HG03196 (cell line): ENCODE results near the gene DCC.

Source experiments
- ATAC-seq: cut with Tn5 transposase; IDR thresholded peaks from one replicate; pipeline ENCODE4 v1.9.1; 2021; ENCODE audit not compliant: unreplicated experiment

Gene DCC

DNA sequence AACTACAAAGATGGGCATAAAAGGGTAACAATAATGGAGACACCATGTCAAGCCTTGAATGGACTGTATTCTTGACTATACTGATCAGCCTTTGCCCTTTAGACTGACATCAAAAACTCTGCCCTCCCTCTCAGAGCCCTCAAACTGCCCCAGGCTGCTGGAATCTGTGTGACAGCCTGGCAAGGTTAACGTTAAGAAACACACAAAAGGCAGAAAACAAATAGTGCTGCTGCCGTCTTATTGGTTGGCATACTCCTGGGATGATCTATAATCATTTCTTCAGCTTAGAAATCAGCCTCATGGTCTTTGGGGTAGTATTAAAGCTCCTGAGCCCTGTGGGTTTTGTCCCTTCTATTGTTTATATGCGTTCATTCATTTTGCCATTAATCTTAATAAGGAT, 338.0 kb downstream of the DCC start:
- ATAC-seq: no peak

DNA sequence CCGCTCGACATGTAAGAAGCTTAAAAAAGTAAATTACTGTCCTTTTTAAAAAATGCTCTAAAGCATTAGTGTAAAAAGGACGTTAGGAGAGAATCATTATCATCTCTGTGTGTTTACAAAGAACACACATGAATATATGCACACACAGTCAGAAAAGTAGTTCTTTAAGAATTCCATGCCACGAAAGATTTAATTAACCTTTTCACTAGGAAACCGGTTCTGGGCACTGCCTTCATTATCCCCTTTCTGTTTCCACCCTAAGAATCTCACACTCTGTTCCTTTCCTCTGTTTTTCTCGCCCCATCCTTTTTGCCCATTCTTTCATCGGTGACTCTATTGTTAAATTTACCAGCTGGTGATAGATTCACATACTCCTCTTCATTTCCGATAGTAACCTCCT, 338.6 kb downstream of the DCC start:
- no peak for ATAC-seq

DNA sequence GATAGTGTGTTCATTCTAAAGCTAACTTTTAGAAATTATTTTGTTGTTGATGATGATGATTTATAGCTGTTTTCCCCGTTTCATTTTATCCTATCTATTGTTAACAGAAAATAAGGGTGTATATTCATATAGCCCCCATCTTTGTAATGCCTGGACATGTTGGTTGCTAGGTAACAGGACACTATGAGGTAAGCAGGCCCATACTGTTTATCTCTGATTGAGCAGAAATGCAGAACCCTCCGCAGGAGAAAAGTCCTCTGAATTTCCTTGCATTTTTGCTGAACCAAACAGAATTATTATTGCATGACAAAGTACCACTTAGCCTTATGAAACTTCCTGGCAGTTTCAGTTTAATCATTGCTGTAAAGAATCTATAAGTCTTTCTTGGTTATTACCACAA, 339.4 kb downstream of the DCC start:
- no peak for ATAC-seq

DNA sequence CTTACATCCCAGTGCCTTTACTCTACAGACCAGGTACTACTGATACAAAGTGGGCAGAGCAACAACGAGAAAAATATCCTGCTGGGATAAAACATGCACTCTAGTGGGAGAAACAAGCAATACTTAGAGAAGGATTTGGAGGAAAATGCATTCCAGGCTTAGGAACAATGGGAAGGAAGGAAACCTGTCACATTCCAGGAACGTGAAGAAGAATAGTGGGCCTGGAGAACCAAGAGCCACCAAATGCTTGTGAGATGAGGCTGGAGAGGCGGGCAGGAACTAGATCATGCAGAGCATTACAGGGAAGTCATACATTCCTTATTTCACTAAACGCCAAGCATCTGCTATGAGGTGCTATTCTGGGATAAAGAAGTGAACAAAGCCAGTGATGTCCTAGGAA, 342.3 kb downstream of the DCC start:
- no peak for ATAC-seq

DNA sequence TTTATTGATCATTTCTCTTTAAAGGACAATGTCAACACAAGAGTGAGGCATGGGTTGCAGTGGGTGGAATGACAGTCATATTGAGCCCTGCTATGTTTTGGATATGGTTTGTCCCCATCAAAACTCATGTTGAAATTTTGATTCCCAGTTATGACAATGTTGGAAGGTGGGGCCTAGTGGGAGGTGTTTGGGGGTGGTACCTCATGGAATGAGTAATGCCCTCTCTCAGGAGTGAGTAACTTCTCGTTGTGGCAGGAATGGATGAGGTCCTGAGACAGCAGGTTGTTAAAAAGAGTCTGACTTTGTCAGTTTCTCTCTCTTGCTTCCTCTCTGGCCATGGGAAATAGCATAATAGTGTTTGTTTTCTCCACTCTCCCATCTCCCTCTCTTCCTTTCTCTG, 345.3 kb downstream of the DCC start:
- ATAC-seq: no peak

DNA sequence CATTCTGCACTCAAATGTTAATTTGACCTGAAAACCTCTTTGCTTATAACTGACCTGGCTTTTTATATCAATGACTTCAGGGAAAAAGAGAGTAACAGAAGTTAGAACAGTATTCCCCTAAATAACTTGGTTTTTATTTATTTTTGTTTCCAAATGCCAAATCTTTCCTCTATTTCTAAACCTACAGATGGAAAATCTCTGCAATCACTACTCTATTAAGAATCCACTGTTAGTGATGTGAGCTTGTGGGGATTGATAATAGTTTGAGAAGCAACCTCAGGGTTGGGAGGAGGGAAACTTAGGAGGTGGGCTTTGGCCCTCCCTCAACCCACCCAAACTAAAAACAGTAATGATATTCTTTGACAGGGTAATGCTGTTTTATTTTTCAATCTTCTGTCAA, 351.8 kb downstream of the DCC start:
- ATAC-seq: no peak

DNA sequence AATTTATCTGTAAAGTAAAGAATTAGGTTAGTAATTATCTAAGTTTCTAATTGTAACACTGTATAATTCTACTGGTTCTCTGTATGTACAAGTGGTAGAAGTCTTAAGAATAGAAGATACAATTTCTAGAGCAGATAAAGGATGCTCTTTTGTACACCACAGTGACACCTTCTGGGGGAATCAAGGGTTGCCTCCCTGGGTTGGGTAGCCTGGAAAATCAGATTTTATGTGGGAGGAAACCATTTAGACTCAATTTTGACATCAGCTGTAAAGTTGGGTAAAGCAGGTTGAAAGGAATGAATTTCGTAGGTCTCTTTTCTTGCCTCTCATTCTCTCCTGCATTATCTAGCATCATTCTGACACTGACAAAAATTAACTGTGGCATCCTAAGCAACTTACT, 354.8 kb downstream of the DCC start:
- ATAC-seq: no peak

DNA sequence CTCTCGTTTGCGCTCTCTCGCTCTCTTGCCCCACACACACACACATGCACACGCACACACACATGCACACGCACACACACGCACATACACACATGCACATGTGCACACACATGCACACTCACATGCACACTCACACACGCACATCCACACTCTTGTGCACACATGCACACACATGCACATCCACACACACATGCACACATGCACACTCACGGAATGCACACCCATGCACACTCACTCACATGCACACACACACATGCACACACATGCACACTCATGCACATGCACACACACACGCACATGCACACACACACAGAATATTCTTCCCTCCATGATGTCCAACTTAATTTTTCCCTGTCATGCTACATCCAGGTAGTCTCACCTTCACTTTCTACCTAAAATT, 360.1 kb downstream of the DCC start:
- ATAC-seq: no peak

DNA sequence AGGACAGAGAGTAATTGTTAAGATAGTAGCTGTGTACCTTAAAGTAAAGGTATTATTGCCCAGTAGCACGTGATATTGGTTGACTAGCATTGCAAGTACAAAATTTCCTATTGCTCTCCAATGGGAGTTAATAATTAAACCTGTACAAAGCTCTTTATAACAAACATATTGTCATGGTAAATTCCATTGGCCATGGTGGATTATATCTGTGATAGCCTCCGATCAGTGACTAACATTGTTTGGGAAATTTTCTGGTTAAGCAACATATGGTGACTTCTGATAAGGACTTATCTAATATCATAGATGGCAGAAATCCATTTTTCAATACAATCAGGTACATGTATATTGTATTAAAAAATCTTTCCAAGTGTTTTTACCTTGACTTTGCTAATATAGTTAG, 360.8 kb downstream of the DCC start:
- ATAC-seq: no peak

DNA sequence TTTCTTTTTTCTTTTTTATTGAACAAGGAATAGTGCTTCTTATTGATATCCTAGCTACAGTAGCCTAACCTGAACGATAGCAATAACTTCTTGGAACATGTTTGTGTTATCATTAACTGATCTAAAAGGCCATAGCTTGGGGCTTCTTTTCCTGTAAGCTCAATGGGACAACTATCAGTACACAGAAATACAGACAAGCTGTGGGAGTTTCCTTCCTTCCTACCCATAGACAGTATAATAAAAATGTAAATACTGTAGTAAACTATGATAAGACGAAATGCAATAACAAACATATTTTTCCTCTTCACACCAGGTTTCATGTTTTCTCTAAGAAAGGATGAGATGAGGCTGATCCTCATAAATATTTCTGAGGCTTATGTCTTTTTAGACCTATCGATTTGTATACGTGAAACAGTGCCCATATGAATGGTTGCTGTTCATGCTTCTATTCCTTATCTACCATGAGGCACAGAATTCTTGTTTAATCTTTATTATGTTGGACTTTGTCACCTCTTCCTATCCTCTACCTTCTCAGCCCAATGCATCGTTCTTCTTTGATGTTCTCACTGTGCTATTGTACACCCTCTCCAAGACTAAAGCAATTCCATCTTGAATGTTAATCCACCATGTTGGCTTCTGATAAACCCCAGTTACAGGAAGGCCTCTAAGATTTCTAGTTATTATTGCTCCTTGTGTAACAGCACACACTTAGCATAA, 361.4 kb downstream of the DCC start:
- no peak for ATAC-seq

DNA sequence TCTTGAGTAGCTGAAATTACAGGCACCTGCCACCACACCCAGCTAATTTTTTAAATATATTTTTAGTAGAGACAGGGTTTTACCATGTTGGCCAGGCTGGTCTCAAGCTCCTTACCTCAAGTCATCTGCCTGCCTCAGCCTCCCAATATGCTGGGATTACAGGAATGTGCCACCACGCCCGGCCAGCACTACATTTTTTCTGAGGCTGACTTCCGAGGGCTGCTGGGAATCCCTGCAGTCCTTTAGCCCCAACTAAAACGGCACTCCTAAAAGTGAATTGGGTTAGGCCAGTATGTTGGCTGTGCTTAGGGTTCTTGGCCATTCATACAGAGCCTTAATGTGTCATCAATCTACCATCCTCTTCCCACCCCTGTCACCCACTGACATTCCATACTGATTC, 375.4 kb downstream of the DCC start:
- ATAC-seq: no peak

DNA sequence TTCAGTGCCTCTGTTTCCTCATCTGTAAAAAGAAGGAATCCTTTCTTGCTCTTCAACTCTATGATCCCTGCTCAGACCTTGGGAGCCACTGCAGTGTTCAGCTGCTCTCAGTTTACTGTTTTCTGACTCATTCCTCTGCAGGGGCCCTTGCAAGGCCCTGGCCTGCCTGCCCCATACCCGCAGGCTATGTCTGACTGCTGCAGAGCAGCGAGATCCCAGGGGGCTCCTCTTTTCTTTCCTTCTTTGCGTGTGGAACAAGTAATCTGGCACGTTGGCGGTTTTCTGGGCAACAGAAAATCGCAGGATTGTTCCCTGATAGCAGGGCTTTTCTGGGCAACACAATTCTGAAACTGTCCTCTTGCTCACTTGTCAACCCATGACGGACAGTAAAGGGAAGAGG, 376.0 kb downstream of the DCC start:
- no peak for ATAC-seq

DNA sequence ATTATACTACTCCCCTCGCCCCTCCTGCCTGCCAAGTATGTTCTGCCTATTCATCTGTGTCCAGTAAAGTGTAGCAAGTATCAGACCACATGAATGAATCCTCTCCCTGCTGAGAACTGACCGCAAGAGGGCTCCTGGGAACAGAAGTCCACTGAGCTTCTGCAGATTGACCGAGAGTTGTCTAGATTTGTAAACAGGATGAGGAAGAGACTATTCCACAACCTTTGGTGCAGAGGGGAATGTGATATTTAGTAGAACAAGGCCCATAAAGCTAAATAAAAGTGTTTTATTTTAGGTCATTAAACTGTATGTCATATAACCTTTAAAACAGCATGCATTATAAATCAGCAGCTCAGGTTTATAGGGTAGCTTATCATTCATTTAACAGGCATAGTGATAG, 377.0 kb downstream of the DCC start:
- no peak for ATAC-seq

DNA sequence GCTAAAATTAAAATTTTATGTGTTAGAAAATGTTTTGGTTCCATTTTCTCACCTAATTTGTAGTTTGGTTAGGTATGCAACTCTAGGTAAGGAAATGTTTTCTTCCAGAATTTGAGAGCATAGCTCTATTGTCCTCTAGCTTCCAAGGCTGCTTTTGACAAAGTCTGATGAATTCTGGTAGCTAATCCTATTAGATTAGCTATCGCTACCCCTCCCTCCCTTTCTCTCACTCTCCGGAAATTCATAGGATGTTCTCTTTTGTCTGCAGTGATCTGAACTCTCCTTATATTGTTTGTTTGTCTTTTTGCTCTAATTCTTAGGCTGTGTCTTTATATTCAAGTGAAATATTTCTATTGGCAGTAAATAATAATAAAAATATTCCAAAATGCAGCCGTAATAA, 382.9 kb downstream of the DCC start:
- no peak for ATAC-seq

DNA sequence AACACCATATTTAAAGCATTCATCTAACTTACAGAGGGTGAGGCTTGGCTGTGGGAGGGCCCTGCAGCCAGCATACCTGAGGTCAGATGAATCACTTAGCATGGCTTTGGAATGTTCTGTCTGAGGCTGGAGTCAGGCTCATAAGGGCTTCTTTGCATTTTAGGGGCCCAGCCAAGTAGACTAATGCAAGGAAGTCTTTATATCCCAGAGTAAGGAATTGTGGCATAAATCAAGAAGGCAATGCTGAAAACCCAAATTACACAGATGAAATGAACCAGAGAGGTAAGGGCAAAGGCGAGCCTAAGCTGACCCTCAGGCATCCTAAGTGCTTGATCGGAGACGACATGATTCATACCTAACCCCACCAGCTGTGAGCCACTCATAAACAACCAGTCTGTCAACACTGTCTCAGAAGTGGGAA, 383.6 kb downstream of the DCC start:
- no peak for ATAC-seq

DNA sequence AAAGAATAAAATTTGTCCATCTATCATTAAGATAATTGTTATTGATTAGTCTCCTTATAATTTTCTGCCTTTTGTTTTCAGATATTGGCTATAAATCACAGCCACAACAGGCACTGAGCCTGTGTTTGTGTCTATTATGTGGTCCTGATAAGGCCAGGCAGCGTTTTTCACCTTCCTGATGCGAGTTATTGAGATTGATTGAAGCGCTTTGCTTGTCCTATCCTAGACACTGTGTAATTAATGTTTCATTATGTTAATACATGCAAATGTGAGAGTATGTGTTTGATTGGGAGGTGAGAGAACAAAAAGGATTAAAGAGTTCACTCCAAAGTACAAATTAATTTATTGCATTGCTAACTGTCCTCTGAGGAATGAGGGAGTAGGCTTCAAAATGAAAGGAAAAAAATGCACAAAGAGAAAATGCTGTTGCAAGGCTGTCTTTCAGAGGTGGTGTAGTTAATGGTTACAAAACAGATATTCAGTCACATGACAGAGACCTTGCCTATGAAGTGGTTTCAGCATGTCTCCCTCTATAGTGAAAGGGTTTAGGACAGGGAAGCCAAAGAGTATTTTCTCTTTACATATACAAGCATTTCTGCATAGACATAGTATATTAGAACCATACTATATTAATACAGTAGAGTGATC, 391.1 kb downstream of the DCC start:
- no peak for ATAC-seq

DNA sequence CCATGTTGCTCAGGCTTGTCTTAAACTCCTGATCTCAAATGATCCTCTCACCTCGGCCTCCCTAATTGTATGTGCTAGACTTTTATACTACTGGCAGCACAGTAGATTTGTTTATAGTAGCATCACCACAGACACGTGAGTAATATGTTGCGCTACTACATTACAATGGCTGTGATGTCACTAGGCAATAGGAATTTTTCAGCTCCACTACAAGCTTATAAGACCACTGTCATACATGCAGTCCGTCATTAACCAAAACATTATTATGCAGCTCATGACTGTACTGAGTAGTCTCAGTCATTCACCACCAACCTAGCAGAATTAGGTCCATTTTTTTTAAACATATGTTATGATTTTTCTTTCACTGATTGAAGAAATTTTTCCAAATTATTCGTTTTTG, 398.9 kb downstream of the DCC start:
- no peak for ATAC-seq

DNA sequence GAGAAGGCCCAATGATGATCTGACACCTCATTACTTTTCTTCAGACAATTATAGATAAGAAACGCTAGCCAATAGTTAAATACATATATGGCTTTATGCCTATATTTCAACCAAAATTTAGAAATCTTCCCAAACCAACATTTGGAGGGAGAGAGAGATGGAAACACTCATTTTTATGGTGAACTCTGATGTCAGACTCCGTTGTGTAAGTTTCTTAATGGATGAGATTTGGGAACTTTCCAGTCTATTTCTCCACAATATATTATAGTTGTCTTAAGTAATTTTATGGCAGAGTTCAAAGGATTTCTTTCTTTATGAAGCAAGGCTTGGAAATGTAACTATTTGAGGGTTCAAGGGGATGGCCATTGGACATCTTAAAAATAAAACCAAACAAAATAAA, 407.0 kb downstream of the DCC start:
- ATAC-seq: no peak

DNA sequence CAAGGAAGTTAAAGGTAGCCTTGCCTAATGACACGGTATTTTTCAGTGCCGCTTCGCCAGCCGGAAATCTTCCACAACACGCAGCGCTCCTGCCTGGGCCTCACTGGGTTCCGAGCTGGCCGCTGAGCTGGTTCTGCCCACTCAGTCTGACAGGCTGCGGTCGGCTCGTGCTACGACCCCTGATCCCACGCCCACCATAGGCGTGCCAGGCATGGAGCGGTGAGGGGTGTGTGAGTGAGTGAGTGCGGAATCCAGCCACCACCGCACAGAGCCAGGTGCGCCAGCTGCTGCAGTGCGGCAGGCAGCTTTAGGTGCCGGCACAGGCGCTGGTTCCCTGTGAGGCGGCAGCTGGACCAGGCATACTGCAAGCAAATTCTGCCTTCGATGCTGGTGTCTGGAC, 407.9 kb downstream of the DCC start:
- ATAC-seq: no peak

DNA sequence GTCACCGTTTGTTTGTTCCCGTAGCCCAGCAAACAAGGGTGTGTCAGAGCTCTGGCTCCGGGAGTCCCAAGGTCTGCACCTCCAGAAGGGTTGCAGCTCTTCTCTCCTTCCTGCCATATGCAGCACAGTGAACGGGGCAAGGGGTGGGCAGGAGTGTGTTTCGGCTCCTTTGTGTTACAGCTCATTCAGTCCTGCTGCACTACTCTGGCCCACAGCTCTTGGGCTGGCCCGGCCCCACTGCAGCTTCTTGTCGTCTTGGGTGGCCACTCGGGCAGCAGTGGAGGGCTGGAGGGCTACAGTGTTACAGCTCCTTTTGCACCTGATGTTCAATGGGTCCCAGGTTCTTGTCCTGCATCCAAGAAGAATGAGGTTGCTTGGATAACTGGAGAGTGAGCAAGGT, 408.3 kb downstream of the DCC start:
- ATAC-seq: no peak

DNA sequence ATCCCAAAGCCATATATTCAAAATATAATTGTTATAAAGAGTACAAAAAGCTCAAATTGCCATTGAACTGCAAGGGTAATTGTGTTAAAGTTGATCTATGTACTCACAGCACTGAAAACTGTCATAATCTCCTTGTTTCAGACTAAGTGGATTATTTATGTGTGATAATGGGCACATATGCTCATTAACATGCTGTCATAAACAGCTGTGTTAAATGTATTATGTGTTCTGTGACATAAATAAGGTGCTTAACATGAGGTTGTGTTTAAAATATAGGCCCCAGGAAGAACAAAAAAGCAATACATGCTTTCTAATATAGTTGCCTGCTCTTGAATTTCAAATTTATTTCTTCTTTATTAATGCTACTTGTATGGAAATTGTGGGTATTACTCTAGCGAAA, 409.5 kb downstream of the DCC start:
- no peak for ATAC-seq

DNA sequence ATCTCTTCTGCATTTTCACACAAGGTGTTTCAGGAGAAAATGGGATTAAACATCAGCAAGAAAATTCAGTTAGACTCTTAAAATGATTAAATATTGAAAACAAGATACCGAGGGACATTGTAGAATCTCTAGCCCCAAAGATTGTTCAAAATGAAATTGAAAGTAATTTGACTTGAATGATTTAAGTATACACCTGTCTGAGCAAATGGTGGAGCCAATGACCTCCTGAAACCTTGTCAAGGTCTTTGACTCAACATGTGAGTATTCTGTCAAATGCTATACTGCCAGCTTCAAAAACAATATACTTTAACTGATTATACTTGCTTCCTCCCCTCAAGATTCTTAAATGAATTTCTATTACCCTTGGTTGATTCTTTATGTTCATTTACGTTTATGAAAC, 411.0 kb downstream of the DCC start:
- ATAC-seq: no peak

DNA sequence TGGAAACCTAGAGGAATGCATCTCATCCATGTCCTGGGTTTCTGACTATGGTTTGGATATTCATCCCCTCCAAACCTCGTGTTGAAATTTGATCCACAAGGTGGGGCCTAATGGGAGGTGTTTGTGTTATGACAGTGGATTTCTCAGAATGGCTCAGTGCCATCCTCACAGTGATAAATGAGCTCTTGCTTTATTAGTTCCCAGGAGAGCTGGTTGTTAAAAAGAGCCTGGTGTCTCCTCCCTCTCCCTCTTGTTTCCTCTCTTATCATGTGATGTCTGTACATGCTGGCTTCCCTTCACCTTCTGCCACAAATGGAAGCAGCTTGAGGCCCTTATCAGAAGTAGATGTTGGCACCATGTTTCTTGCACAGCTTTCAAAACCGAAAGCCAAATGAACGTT, 424.3 kb downstream of the DCC start:
- no peak for ATAC-seq
